Stomach (tissue), 4 donors: ENCODE results near the gene ALG9.

Experiments
- CTCF ChIP-seq, 7 experiments: fragments of 450-650 bp in 4 of 7; fragments of 200-600 bp in 3 of 7; sonication (generic) in 3 of 7; IDR thresholded peaks; one replicate each; pipeline ENCODE4 v1.5.1; 2016 to 2019; ENCODE audit warnings: antibody characterized with exemption in 7 of 7, control low read depth in 2 of 7, mild to moderate bottlenecking in 1 of 7
- EP300 ChIP-seq: sonication (generic); formaldehyde crosslinking; IDR thresholded peaks from one replicate; pipeline ENCODE4 v1.6.1; 2017; ENCODE audit warnings: antibody characterized with exemption
- POLR2A ChIP-seq, 4 donors: fragments of 450-650 bp; IDR thresholded peaks; one replicate each; pipeline ENCODE4 v1.6.1; 2016; ENCODE audit warnings: antibody characterized with exemption in 4 of 4, control low read depth in 2 of 4, mild to moderate bottlenecking in 1 of 4, moderate library complexity in 1 of 4

- TF ChIP-seq POLR2A (IDR thresholded peaks at IDR 0.05) (no peak), CTCF (IDR thresholded peaks at IDR 0.05) (no peak), EP300 (no peak)
These were observed 79.1 kb downstream of the ALG9 start for GRCh38 chr11:111792314-111792713.
